Measurements from ENCODE around the gene HACD3. TPM values are rescaled to one million over a fixed set of nuclear protein-coding genes. Genes with fewer than 3 reads are reported as not detected.

HACD3 gene
- total and polyA plus RNA-seq, 2 of the 13 experiments (the other 11 are each of a cell fraction or from before 2014, with no cell fraction given): 73.6 to 161 TPM

- TF ChIP-seq ZNF614 (CRISPR knock-in tag; IDR thresholded peaks at IDR 0.05; ENCODE audit: borderline replicate concordance) (peak; percentile 88; the same call in 1 of the 2 replicates), ZNF230 (CRISPR knock-in tag; IDR thresholded peaks at IDR 0.05) (peak; percentile 94), SKI (IDR thresholded peaks at IDR 0.05; ENCODE audit: partially characterized antibody) (peak; percentile 77), ZNF234 (CRISPR knock-in tag; conservative IDR thresholded peaks at IDR 0.05) (0 out of 2 replicates have a peak, but pooled peaks have one; percentile 37), ZNF782 (CRISPR knock-in tag; IDR thresholded peaks at IDR 0.05; ENCODE audit: borderline replicate concordance) (peak; percentile 97), ZNF784 (CRISPR knock-in tag; IDR thresholded peaks at IDR 0.05; ENCODE audit: borderline replicate concordance) (peak; percentile 79), NR2C2 (CRISPR knock-in tag; IDR thresholded peaks at IDR 0.05; ENCODE audit: borderline replicate concordance) (peak; percentile 100), AHR (CRISPR knock-in tag; IDR thresholded peaks at IDR 0.05) (peak; percentile 81; the same call in 1 of the 2 replicates)
- TF ChIP-seq, protein P1, sequence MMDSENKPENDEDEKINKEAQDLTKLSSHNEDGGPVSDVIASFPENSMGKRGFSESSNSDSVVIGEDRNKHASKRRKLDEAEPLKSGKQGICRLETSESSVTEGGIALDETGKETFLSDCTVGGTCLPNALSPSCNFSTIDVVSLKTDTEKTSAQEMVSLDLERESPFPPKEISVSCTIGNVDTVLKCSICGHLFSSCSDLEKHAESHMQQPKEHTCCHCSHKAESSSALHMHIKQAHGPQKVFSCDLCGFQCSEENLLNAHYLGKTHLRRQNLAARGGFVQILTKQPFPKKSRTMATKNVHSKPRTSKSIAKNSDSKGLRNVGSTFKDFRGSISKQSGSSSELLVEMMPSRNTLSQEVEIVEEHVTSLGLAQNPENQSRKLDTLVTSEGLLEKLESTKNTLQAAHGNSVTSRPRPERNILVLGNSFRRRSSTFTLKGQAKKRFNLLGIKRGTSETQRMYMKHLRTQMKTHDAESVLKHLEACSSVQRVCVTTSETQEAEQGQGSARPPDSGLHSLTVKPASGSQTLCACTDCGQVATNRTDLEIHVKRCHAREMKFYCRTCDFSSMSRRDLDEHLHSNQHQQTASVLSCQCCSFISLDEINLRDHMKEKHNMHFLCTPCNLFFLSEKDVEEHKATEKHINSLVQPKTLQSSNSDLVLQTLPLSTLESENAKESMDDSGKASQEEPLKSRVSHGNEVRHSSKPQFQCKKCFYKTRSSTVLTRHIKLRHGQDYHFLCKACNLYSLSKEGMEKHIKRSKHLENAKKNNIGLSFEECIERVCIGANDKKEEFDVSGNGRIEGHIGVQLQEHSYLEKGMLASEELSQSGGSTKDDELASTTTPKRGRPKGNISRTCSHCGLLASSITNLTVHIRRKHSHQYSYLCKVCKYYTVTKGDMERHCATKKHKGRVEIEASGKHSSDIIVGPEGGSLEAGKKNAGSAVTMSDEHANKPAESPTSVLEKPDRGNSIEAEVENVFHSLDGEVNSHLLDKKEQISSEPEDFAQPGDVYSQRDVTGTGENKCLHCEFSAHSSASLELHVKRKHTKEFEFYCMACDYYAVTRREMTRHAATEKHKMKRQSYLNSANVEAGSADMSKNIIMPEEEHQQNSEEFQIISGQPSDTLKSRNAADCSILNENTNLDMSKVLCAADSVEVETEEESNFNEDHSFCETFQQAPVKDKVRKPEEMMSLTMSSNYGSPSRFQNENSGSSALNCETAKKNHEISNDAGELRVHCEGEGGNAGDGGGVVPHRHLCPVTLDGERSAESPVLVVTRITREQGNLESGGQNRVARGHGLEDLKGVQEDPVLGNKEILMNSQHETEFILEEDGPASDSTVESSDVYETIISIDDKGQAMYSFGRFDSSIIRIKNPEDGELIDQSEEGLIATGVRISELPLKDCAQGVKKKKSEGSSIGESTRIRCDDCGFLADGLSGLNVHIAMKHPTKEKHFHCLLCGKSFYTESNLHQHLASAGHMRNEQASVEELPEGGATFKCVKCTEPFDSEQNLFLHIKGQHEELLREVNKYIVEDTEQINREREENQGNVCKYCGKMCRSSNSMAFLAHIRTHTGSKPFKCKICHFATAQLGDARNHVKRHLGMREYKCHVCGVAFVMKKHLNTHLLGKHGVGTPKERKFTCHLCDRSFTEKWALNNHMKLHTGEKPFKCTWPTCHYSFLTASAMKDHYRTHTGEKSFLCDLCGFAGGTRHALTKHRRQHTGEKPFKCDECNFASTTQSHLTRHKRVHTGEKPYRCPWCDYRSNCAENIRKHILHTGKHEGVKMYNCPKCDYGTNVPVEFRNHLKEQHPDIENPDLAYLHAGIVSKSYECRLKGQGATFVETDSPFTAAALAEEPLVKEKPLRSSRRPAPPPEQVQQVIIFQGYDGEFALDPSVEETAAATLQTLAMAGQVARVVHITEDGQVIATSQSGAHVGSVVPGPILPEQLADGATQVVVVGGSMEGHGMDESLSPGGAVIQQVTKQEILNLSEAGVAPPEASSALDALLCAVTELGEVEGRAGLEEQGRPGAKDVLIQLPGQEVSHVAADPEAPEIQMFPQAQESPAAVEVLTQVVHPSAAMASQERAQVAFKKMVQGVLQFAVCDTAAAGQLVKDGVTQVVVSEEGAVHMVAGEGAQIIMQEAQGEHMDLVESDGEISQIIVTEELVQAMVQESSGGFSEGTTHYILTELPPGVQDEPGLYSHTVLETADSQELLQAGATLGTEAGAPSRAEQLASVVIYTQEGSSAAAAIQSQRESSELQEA (CRISPR knock-in tag; IDR thresholded peaks at IDR 0.05; ENCODE audit: not compliant biosample characterization): peak; percentile 95
- TF ChIP-seq, protein P2, sequence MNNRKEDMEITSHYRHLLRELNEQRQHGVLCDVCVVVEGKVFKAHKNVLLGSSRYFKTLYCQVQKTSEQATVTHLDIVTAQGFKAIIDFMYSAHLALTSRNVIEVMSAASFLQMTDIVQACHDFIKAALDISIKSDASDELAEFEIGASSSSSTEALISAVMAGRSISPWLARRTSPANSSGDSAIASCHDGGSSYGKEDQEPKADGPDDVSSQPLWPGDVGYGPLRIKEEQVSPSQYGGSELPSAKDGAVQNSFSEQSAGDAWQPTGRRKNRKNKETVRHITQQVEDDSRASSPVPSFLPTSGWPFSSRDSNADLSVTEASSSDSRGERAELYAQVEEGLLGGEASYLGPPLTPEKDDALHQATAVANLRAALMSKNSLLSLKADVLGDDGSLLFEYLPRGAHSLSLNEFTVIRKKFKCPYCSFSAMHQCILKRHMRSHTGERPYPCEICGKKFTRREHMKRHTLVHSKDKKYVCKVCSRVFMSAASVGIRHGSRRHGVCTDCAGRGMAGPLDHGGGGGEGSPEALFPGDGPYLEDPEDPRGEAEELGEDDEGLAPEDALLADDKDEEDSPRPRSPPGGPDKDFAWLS (CRISPR knock-in tag; IDR thresholded peaks at IDR 0.05; ENCODE audit: borderline replicate concordance): peak; percentile 75; the same call in 1 of the 2 replicates
- TF ChIP-seq, protein P3, sequence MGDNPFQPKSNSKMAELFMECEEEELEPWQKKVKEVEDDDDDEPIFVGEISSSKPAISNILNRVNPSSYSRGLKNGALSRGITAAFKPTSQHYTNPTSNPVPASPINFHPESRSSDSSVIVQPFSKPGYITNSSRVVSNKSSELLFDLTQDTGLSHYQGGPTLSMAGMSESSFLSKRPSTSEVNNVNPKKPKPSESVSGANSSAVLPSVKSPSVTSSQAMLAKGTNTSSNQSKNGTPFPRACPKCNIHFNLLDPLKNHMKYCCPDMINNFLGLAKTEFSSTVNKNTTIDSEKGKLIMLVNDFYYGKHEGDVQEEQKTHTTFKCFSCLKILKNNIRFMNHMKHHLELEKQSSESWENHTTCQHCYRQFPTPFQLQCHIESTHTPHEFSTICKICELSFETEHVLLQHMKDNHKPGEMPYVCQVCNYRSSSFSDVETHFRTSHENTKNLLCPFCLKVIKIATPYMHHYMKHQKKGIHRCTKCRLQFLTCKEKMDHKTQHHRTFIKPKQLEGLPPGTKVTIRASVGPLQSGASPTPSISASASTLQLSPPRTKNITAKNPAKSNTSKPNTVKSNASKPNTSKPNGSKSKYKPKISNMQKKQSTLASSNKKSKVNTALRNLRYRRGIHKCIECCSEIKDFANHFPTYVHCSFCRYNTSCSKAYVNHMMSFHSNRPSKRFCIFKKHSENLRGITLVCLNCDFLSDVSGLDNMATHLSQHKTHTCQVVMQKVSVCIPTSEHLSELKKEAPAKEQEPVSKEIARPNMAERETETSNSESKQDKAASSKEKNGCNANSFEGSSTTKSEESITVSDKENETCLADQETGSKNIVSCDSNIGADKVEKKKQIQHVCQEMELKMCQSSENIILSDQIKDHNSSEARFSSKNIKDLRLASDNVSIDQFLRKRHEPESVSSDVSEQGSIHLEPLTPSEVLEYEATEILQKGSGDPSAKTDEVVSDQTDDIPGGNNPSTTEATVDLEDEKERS (CRISPR knock-in tag; IDR thresholded peaks at IDR 0.05): peak; percentile 93
- TF ChIP-seq, protein P4, sequence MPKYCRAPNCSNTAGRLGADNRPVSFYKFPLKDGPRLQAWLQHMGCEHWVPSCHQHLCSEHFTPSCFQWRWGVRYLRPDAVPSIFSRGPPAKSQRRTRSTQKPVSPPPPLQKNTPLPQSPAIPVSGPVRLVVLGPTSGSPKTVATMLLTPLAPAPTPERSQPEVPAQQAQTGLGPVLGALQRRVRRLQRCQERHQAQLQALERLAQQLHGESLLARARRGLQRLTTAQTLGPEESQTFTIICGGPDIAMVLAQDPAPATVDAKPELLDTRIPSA (CRISPR knock-in tag; IDR thresholded peaks at IDR 0.05; ENCODE audit: borderline replicate concordance): no peak; the same call in 1 of the 2 replicates
Measured at GRCh38 chr15:65516997-65517865, 13.0 kb upstream of the HACD3 start, which contains the start of gene DPP8 (continued).

Measured in HepG2 (cell line).